ENCODE data around the gene SSB. TPM values are rescaled to one million over a fixed set of nuclear protein-coding genes. Genes with fewer than 3 reads are reported as not detected.

SSB gene
- total and polyA plus RNA-seq, 9 of the 15 experiments (the other 6 are each of a cell fraction or from before 2014, with no cell fraction given), result 317 to 849 (median 515) TPM

DNA sequence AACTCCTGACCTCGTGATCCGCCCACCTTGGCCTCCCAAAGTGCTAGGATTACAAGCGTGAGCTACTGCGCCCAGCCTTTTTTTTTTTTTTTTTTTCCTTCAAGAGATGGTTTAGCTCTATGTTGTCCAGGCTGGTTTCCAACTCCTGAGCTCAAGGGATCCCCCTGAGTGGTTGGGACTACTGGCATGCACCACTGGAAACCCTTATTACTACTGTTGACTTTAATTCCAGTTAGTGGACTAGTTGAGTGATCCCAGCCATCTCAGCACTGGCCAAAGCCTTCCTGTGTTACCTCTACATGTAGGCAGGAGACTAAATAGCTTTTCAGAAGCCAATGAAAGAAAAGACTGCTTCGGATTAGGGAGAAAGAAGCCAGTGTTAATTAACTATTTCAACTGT, 8.1 kb upstream of the SSB start:
- TF ChIP-seq PHB2 (IDR thresholded peaks at IDR 0.05; ENCODE audit: low read depth), result no peak
- 0 out of 2 replicates have a peak, but pooled peaks have one; percentile 18 for TF ChIP-seq EGR1 (conservative IDR thresholded peaks at IDR 0.05)
- Histone ChIP-seq H3K79me2 (ENCODE audit: control insufficient read depth, insufficient read depth, low read length) (no peaks in the 10 kb centered on the region), H3K4me2 (ENCODE audit: insufficient read depth, low read length) (no peak overlapping the region), H3K27ac (ENCODE audit: extremely low read depth, low read depth, low read length) (no peak overlapping the region), H2AFZ (ENCODE audit: low read depth, low read length) (no peak overlapping the region), H3K27me3 (ENCODE audit: control insufficient read depth in 2 of 2, insufficient read depth in 2 of 2, low read length in 2 of 2) (no peaks in the 10 kb centered on the region), H3K4me3 (no peak overlapping the region), H3K36me3 (ENCODE audit: control insufficient read depth, insufficient read depth, low read length) (no peaks in the 10 kb centered on the region), H3K9me1 (ENCODE audit: control insufficient read depth, insufficient read depth, low read length) (no peaks in the 10 kb centered on the region), H4K20me1 (replicated peaks; ENCODE audit: control insufficient read depth, insufficient read depth, low read length) (no peaks in the 10 kb centered on the region), H3K9ac (ENCODE audit: insufficient read depth in 1 of 2, low read depth in 2 of 2, low read length in 2 of 2) (no peak overlapping the region), H3K4me1 (replicated peaks in 1 of 2; ENCODE audit: control insufficient read depth in 2 of 2, insufficient read depth in 2 of 2, low read length in 2 of 2) (peaks cover 0 to 6% of the 10 kb centered on the region in 2 experiments; a peak in 2 of 5 replicates), H3K9me3 (replicated peaks; ENCODE audit: control insufficient read depth, insufficient read depth, low read depth, low read length) (no peaks in the 10 kb centered on the region)
- WGBS (ENCODE audit: insufficient coverage, low coverage, missing lambda C conversion rate), result 82% methylated on average over 5 of the region's 5 CpGs
- no peak for ATAC-seq
- ChIA-PET CTCF (ENCODE audit: low intra/inter-chr PET ratio) (interaction anchor here (1.7 kb wide), 1 partner anchor 262 kb away, joined by 7 read pairs; no protein-coding TSS in a partner anchor), POLR2A (interaction anchor here (0.5 to 1.6 kb wide), 3 partner anchors 8 to 569 kb away, joined by 3 to 8 read pairs (median 3); partner anchors contain the start of genes KLHL23 and SSB)
- intact Hi-C loops (cut with micrococcal nuclease), result loop anchor here (5.0 kb wide), 1 partner anchor 263 kb away; no protein-coding TSS in a partner anchor
- no peak for DNase-seq (ENCODE audit: extremely low read depth in 1 of 4, low spot score in 3 of 4)
- no TSS peak for BruUV-seq (replicated peaks)
- no peak for FAIRE-seq
- in situ Hi-C loops (cut with MboI), result no loop called here

DNA sequence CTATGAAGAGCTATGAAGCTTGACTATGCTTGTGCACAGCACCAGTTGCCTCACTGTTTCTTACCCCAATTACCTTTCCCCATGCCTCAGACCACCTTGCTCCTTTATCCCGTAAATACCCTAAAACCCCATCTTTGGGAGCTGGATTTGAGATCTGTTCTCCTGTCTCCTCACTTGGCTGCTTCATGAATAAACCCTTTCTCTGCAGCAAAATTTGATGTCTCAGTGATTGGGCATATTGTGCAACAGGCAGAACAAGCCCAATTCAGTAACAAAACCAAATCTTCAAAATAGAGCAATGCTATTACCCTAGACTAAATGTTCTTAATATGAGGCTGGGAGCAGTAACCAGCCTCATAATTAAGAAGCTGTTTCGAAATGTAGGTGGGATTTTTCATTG, 3.5 kb upstream of the SSB start:
- no peak for ATAC-seq
- Histone ChIP-seq H3K9me3 (replicated peaks; ENCODE audit: control insufficient read depth, insufficient read depth, low read depth, low read length) (no peaks in the 10 kb centered on the region), H3K9me1 (ENCODE audit: control insufficient read depth, insufficient read depth, low read length) (no peaks in the 10 kb centered on the region), H3K4me2 (ENCODE audit: insufficient read depth, low read length) (no peak overlapping the region), H3K79me2 (ENCODE audit: control insufficient read depth, insufficient read depth, low read length) (peaks cover 16% of the 10 kb centered on the region), H3K4me3 (no peak overlapping the region), H3K27ac (ENCODE audit: extremely low read depth, low read depth, low read length) (no peak overlapping the region), H2AFZ (ENCODE audit: low read depth, low read length) (no peak overlapping the region), H3K27me3 (ENCODE audit: control insufficient read depth in 2 of 2, insufficient read depth in 2 of 2, low read length in 2 of 2) (no peaks in the 10 kb centered on the region), H4K20me1 (replicated peaks; ENCODE audit: control insufficient read depth, insufficient read depth, low read length) (peaks cover 8% of the 10 kb centered on the region), H3K4me1 (replicated peaks in 1 of 2; ENCODE audit: control insufficient read depth in 2 of 2, insufficient read depth in 2 of 2, low read length in 2 of 2) (peaks cover 5 to 6% of the 10 kb centered on the region in 2 experiments; a peak in 2 of 5 replicates), H3K36me3 (ENCODE audit: control insufficient read depth, insufficient read depth, low read length) (0 out of 3 replicates have a peak, but pooled peaks cover 6% of the 10 kb centered on the region), H3K9ac (ENCODE audit: insufficient read depth in 1 of 2, low read depth in 2 of 2, low read length in 2 of 2) (no peak overlapping the region)
- POLR2A ChIA-PET, result interaction anchor here (0.7 to 1.1 kb wide), 8 partner anchors 8 to 316 kb away, joined by 3 to 5 read pairs (median 3); partner anchors contain the start of gene BBS5
- CTCF ChIA-PET (ENCODE audit: low intra/inter-chr PET ratio), result no interaction called here
- intact Hi-C loops (cut with micrococcal nuclease), result no loop called here
- no peak for DNase-seq (ENCODE audit: extremely low read depth in 1 of 4, low spot score in 3 of 4)
- FAIRE-seq, result no peak
- TF ChIP-seq ZKSCAN3 (CRISPR knock-in tag; IDR thresholded peaks at IDR 0.05) (no peak), CEBPB (tag; IDR thresholded peaks at IDR 0.05) (peak; percentile 89), CEBPG (CRISPR knock-in tag; IDR thresholded peaks at IDR 0.05) (peak; percentile 60; the same call in 1 of the 2 replicates), CEBPG (tag; conservative IDR thresholded peaks at IDR 0.05 in 1 of 2, IDR thresholded peaks at IDR 0.05 in 1 of 2) (peak; percentile 57 to 78), ZNF766 (CRISPR knock-in tag; conservative IDR thresholded peaks at IDR 0.05) (peak; percentile 79)
- in situ Hi-C loops (cut with MboI), result no loop called here
- 67% methylated on average over 2 of the region's 2 CpGs for WGBS (ENCODE audit: insufficient coverage, low coverage, missing lambda C conversion rate)
- no TSS peak for BruUV-seq (replicated peaks)
